Psoas muscle (tissue), 8 donors: ENCODE measurements around the gene TCF21. TPM values are rescaled to one million over a fixed set of nuclear protein-coding genes. Genes with fewer than 3 reads are reported as not detected.
A peak's percentile ranks its signal among the peaks of the same experiment; 100 is the strongest.

Source experiments
- ATAC-seq, 4 donors: fragments of 200-7000 bp; cut with Tn5 transposase; one replicate each; pipeline ENCODE4 v1.9.1; 2020; ENCODE audit warnings: moderate library complexity in 3 of 4, mild to moderate bottlenecking in 2 of 4
- DNase-seq, 2 donors: peaks; one replicate each; pipeline ENCODE4 v3.0.0-alpha.2; 2020
- H3K27ac ChIP-seq: fragments of 200-600 bp; one replicate; pipeline ENCODE4 v1.8.0; 2022
- H3K27me3 ChIP-seq, 3 donors: fragments of 200-600 bp in 1 of 3; one replicate each; pipeline versions ENCODE4 v1.6.1 to v1.8.0; 2013 to 2022; ENCODE audit warnings: low read length in 2 of 3, mild to moderate bottlenecking in 2 of 3, moderate library complexity in 1 of 3; ENCODE audit not compliant: insufficient read depth in 3 of 3
- H3K36me3 ChIP-seq, 2 donors: fragments of 200-600 bp in 1 of 2; one replicate each; pipeline versions ENCODE4 v1.6.1 to v1.8.0; 2013 to 2022; ENCODE audit warnings: low read depth in 1 of 2, mild to moderate bottlenecking in 1 of 2, moderate library complexity in 1 of 2; ENCODE audit not compliant: insufficient read depth in 1 of 2
- H3K4me1 ChIP-seq: fragments of 200-600 bp; one replicate; pipeline ENCODE4 v1.8.0; 2022
- H3K4me3 ChIP-seq: fragments of 200-600 bp; one replicate; pipeline ENCODE4 v1.8.0; 2022; ENCODE audit warnings: mild to moderate bottlenecking
- H3K9me3 ChIP-seq: fragments of 200-600 bp; one replicate; pipeline ENCODE4 v1.8.0; 2022
- CTCF ChIP-seq: fragments of 200-600 bp; IDR thresholded peaks from one replicate; pipeline ENCODE4 v1.8.0; 2022; ENCODE audit warnings: antibody characterized with exemption
- WGBS, 3 donors: extraction: QIAGEN DNeasy Blood & Tissue Kit; methylation state at CpG; one replicate each; pipeline versions ENCODE4 v1.1.6 to v1.1.7; 2013; 5-methylcytosine and 5-hydroxymethylcytosine counted together
- intact Hi-C, 2 donors: fragments of 100-400 bp; cut with DNase I; formaldehyde crosslinking; loops; one replicate each; pipeline versions ENCODE4 v1.11.0 to v1.14.2; 2022
- polyA plus RNA-seq, 3 donors: library from polyadenylated mRNA; stranded (reverse); fragments of 200-250 nt; gene quantifications; one replicate each; pipeline ENCODE4 v1.2.3, GENCODE V29; 2013
- total RNA-seq, 4 donors: library from RNA; stranded (reverse); fragmentation: NEBNext Ultra II Directional in 2 of 4; extraction: Animal tissue kit (Norgen Biotek cat#: 25700) in 2 of 4; gene quantifications; one replicate each; pipeline versions ENCODE4 v1.2.1 to v1.2.4, GENCODE V29; 2021 to 2023
- donor health status: healthy with polysubstance abuse.
- donor health status: DM: no; HTN: no; CAD: no; lungs with moderate emphysema.
- donor health status: Bipolar disorder and iron deficiency.
- donor health status: healthy.
- donor health status: DM: yes; HTN: yes; CAD: no.
- donor health status: DM: no; HTN: no; CAD: no.
- donor health status: DM: no; HTN: no; CAD: no.
- donor health status: DM: yes; HTN: yes; CAD: no.

Gene TCF21
- total and polyA plus RNA-seq, 7 donors, result 0.01 to 0.38 (median 0.11) TPM; not detected in 2

- Histone ChIP-seq H3K4me1 (no peaks in the 10 kb centered on the region), H3K9me3 (no peaks in the 10 kb centered on the region), H3K27ac (no peak overlapping the region), H3K36me3 (no peaks in the 10 kb centered on the region), H3K27me3 (peaks cover 7 to 41% (median 14%) of the 10 kb centered on the region in 3 donors), H3K4me3 (no peak overlapping the region)
- ATAC-seq, result no peak
- no peak for DNase-seq
- no peak for TF ChIP-seq CTCF
- 57 to 69% (median 68%) methylated on average over 1 of the region's 1 CpG for WGBS, 3 donors
- intact Hi-C loops, result loop anchor here in 1 of 2 donors (10.0 kb wide), 1 partner anchor 823 kb away; no protein-coding TSS in a partner anchor
These were observed 9.3 kb downstream of the TCF21 start for GRCh38 chr6:133898263-133898662.

- Histone ChIP-seq H3K27ac (no peak overlapping the region), H3K9me3 (no peaks in the 10 kb centered on the region), H3K27me3 (peaks cover 2 to 28% (median 10%) of the 10 kb centered on the region in 3 donors), H3K36me3 (no peaks in the 10 kb centered on the region), H3K4me3 (no peak overlapping the region), H3K4me1 (no peaks in the 10 kb centered on the region)
- intact Hi-C loops, result loop anchor here in 1 of 2 donors (10.0 kb wide), 1 partner anchor 825 kb away; no protein-coding TSS in a partner anchor
- no peak for TF ChIP-seq CTCF
- ATAC-seq, result no peak
- no peak for DNase-seq
These were observed 10.6 kb downstream of the TCF21 start for GRCh38 chr6:133899556-133899955.

GRCh38 chr6:133903855-133904254 is 14.9 kb downstream of the TCF21 start:
- no peak for ATAC-seq
- TF ChIP-seq CTCF, result no peak
- Histone ChIP-seq H3K36me3 (no peaks in the 10 kb centered on the region), H3K27ac (no peak overlapping the region), H3K9me3 (no peaks in the 10 kb centered on the region), H3K27me3 (no peaks in the 10 kb centered on the region), H3K4me1 (no peaks in the 10 kb centered on the region), H3K4me3 (no peak overlapping the region)
- WGBS, 3 donors, result 95 to 97% (median 96%) methylated on average over 2 of the region's 2 CpGs
- intact Hi-C loops, result no loop called here
- no peak for DNase-seq

GRCh38 chr6:133906050-133906449 is 17.1 kb downstream of the TCF21 start:
- intact Hi-C loops, result no loop called here
- WGBS, 3 donors, result 67 to 90% (median 80%) methylated on average over 1 of the region's 1 CpG
- no peaks in the 10 kb centered on the region for H3K9me3 ChIP-seq
- no peak overlapping the region for H3K27ac ChIP-seq
- no peaks in the 10 kb centered on the region for H3K4me1 ChIP-seq
- peaks cover 0 to 4% (median 0%) of the 10 kb centered on the region in 3 donors for H3K27me3 ChIP-seq
- no peaks in the 10 kb centered on the region for H3K36me3 ChIP-seq
- DNase-seq (no peak), ATAC-seq (no peak)
- no peak for TF ChIP-seq CTCF
- no peak overlapping the region for H3K4me3 ChIP-seq

- peak; percentile 86 to 91 for DNase-seq
- no peak overlapping the region for H3K27ac ChIP-seq
- ATAC-seq, result peak; percentile 69 to 85 (median 84)
- 14 to 17% (median 17%) methylated on average over 8 of the region's 8 CpGs for WGBS, 3 donors
- H3K36me3 ChIP-seq, result no peaks in the 10 kb centered on the region
- peaks cover 7% of the 10 kb centered on the region for H3K9me3 ChIP-seq
- no peak overlapping the region for H3K4me3 ChIP-seq
- H3K27me3 ChIP-seq, result no peaks in the 10 kb centered on the region
- TF ChIP-seq CTCF, result peak; percentile 88
- intact Hi-C loops, result loop anchor here (1.0 to 5.0 kb wide), 3 partner anchors 79 to 350 kb away; no protein-coding TSS in a partner anchor
- H3K4me1 ChIP-seq, result no peaks in the 10 kb centered on the region
These were observed 27.8 kb downstream of the TCF21 start for GRCh38 chr6:133916650-133917151.
